BE2C (cell line): ENCODE measurements around the gene TSEN34.

ENCODE experiments used
- DNase-seq: peaks from one replicate; pipeline ENCODE4 v3.0.0-alpha.2; 2020
- H3K27me3 ChIP-seq: fragments of 250-450 bp; sonication (Bioruptor Pico); 2 replicates; pipeline ENCODE4 v1.5.1; 2020; ENCODE audit warnings: mild to moderate bottlenecking
- H3K36me3 ChIP-seq: fragments of 250-450 bp; sonication (Bioruptor Pico); 2 replicates; pipeline ENCODE4 v1.5.1; 2020; ENCODE audit warnings: mild to moderate bottlenecking
- H3K4me1 ChIP-seq: fragments of 250-450 bp; sonication (Bioruptor Pico); 2 replicates; pipeline ENCODE4 v1.5.1; 2020
- H3K4me3 ChIP-seq: 2 replicates; pipeline ENCODE4 v1.5.1; 2011; ENCODE audit warnings: low read depth, low read length
- H3K9me3 ChIP-seq: fragments of 250-450 bp; sonication (Bioruptor Pico); 2 replicates; pipeline ENCODE4 v1.5.1; 2020
- TF ChIP-seq, protein P1 (sequence below): IDR thresholded peaks from 2 replicates; pipeline ENCODE4 v1.5.1; 2012; ENCODE audit warnings: mild to moderate bottlenecking, low read depth, low read length

TSEN34 gene

DNA sequence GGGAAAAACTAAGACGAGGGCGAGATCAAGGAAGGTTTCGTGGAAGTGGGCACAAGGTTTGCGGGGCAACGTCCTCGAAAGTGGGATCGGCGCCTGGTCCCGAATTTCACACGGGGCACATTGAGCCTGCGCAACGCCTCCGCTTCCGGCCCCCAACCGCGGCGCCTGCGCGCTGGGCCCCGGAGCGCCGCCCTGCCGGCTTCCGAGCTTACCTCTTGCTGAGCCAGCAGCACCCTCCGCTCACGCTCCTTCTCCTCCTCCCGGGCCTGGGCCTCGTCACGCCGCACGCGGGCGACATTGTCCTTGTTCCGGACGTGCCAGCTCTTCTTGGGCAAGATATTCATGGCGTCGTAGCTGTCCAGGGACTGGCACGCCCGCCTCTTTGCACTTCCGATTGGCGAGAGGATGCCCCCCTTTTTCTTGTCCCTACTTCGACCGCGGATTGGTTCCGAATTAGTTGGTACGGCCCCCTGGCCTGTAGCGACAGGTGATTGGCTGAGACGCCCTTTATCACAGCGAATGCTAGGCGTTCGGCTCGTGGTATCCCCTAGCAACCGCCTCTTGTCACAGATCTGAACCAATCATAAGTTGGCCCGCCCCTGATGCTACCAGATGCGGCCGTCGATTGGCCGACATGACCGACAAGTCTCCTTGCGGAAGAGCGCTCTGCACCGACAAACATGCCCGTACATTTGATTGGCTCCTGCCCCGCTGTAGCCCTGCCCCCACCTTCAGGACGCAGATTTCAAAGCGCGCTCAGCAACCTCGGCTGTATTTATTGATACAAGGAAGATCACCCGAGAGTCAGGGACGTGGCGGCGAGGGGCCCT is 31.5 kb upstream of the TSEN34 start, which contains the start of gene LENG1:
TSS of gene LENG1 (minus strand) at position 370 of the 830 bp plus-strand sequence. CDS start at position 344, 26 bp downstream.
- Histone ChIP-seq H3K9me3 (no peaks in the 10 kb centered on the region), H3K36me3 (peaks cover 36% of the 10 kb centered on the region), H3K27me3 (no peaks in the 10 kb centered on the region), H3K4me3 (peak within 1 kb of the TSS; percentile 86), H3K4me1 (no peaks in the 10 kb centered on the region)
- TF ChIP-seq, protein P1, sequence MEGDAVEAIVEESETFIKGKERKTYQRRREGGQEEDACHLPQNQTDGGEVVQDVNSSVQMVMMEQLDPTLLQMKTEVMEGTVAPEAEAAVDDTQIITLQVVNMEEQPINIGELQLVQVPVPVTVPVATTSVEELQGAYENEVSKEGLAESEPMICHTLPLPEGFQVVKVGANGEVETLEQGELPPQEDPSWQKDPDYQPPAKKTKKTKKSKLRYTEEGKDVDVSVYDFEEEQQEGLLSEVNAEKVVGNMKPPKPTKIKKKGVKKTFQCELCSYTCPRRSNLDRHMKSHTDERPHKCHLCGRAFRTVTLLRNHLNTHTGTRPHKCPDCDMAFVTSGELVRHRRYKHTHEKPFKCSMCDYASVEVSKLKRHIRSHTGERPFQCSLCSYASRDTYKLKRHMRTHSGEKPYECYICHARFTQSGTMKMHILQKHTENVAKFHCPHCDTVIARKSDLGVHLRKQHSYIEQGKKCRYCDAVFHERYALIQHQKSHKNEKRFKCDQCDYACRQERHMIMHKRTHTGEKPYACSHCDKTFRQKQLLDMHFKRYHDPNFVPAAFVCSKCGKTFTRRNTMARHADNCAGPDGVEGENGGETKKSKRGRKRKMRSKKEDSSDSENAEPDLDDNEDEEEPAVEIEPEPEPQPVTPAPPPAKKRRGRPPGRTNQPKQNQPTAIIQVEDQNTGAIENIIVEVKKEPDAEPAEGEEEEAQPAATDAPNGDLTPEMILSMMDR: peak; percentile 7; the same call in 1 of the 2 replicates
- peak; percentile 99 for DNase-seq

- Histone ChIP-seq H3K4me1 (no peaks in the 10 kb centered on the region), H3K27me3 (no peaks in the 10 kb centered on the region), H3K4me3 (peak overlapping the region; percentile 86), H3K9me3 (no peaks in the 10 kb centered on the region), H3K36me3 (peaks cover 28% of the 10 kb centered on the region)
- DNase-seq: no peak
- TF ChIP-seq, protein P1: no peak
Observed at GRCh38 chr19:54160182-54160811, 30.8 kb upstream of the TSEN34 start.

DNA sequence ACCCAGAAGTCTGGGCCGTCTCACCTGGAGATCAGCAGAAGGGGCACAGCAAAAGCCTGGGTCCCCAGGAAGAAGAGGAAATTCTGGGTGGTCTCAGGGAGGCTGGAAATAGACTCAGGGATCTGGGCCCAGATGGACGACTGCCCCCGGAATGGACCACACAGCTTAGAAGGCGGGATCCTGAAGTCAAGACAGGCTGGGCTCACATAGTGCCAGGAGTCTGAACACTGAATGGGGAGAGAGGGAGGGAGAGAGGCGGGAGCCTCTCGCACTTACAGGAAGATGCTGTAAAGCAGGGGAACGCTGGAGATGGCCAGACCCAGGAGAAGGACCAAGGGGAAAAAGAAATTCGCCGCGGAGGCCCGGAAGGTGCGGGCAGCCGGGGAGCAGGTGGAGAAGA is 30.3 kb upstream of the TSEN34 start:
- H3K4me3 ChIP-seq: peak overlapping the region; percentile 86
- peaks cover 23% of the 10 kb centered on the region for H3K36me3 ChIP-seq
- TF ChIP-seq, protein P1: no peak
- no peaks in the 10 kb centered on the region for H3K27me3 ChIP-seq
- no peaks in the 10 kb centered on the region for H3K4me1 ChIP-seq
- no peaks in the 10 kb centered on the region for H3K9me3 ChIP-seq
- no peak for DNase-seq

GRCh38 chr19:54162241-54162805 is 28.8 kb upstream of the TSEN34 start:
- H3K4me1 ChIP-seq: no peaks in the 10 kb centered on the region
- peak; percentile 82 for DNase-seq

GRCh38 chr19:54162884-54163283 is 28.2 kb upstream of the TSEN34 start:
- no peaks in the 10 kb centered on the region for H3K4me1 ChIP-seq
- H3K9me3 ChIP-seq: no peaks in the 10 kb centered on the region
- peaks cover 3% of the 10 kb centered on the region; the same call in 1 of the 2 replicates for H3K36me3 ChIP-seq
- no peak for DNase-seq
- TF ChIP-seq, protein P1: no peak
- H3K4me3 ChIP-seq: no peak overlapping the region
- no peaks in the 10 kb centered on the region for H3K27me3 ChIP-seq

More at GRCh38 chr19:54162241-54162805, 28.8 kb upstream of the TSEN34 start:
- H3K9me3 ChIP-seq: no peaks in the 10 kb centered on the region
- peaks cover 8% of the 10 kb centered on the region for H3K36me3 ChIP-seq
- TF ChIP-seq, protein P1: no peak
- peak overlapping the region; percentile 29; the same call in 1 of the 2 replicates for H3K4me3 ChIP-seq
- no peaks in the 10 kb centered on the region for H3K27me3 ChIP-seq
